Measurements from ENCODE around the gene TOR1B.
"Not testable (repeated sequence)": the region's sequence is repeated elsewhere in the genome, so short reads cannot be mapped to it uniquely, and the experiment has no call there.

Gene TOR1B

GRCh38 chr9:129762985-129763926 is 39.7 kb upstream of the TOR1B start:
- H3K9ac ChIP-seq (ENCODE audit: low read depth, low read length), result no peak overlapping the region
- H3K27me3 ChIP-seq (ENCODE audit: insufficient read depth, low read length), result no peaks in the 10 kb centered on the region
- H3K36me3 ChIP-seq (ENCODE audit: insufficient read depth, low read length), result no peaks in the 10 kb centered on the region
- no peaks in the 10 kb centered on the region for H3K9me3 ChIP-seq (ENCODE audit: insufficient read depth, low read depth, low read length)
- no peak overlapping the region for H3K27ac ChIP-seq (ENCODE audit: low read depth, low read length)
- no peaks in the 10 kb centered on the region for H3K4me1 ChIP-seq (ENCODE audit: insufficient read depth, low read length)
- 90% methylated on average over 13 of the region's 13 CpGs for WGBS
- no peak overlapping the region for H3K4me3 ChIP-seq (ENCODE audit: low read length)

- Histone ChIP-seq H3K9ac (ENCODE audit: low read depth, low read length) (no peak overlapping the region), H3K27me3 (ENCODE audit: insufficient read depth, low read length) (no peaks in the 10 kb centered on the region), H3K36me3 (ENCODE audit: insufficient read depth, low read length) (no peaks in the 10 kb centered on the region), H3K4me3 (ENCODE audit: low read length) (no peak overlapping the region), H3K4me1 (ENCODE audit: insufficient read depth, low read length) (no peaks in the 10 kb centered on the region), H3K27ac (ENCODE audit: low read depth, low read length) (no peak overlapping the region), H3K9me3 (ENCODE audit: insufficient read depth, low read depth, low read length) (no peaks in the 10 kb centered on the region)
- 83% methylated on average over 4 of the region's 4 CpGs for WGBS
Observed at GRCh38 chr9:129765764-129766317, 37.1 kb upstream of the TOR1B start.

GRCh38 chr9:129768486-129768885 is 34.5 kb upstream of the TOR1B start:
- Histone ChIP-seq H3K36me3 (ENCODE audit: insufficient read depth, low read length) (no peaks in the 10 kb centered on the region), H3K9ac (ENCODE audit: low read depth, low read length) (no peak overlapping the region), H3K4me1 (ENCODE audit: insufficient read depth, low read length) (no peaks in the 10 kb centered on the region), H3K4me3 (ENCODE audit: low read length) (no peak overlapping the region), H3K27me3 (ENCODE audit: insufficient read depth, low read length) (no peaks in the 10 kb centered on the region), H3K27ac (ENCODE audit: low read depth, low read length) (no peak overlapping the region), H3K9me3 (ENCODE audit: insufficient read depth, low read depth, low read length) (no peaks in the 10 kb centered on the region)
- 97% methylated on average over 6 of the region's 6 CpGs for WGBS

GRCh38 chr9:129769669-129770068 is 33.3 kb upstream of the TOR1B start:
- WGBS, result 94% methylated on average over 5 of the region's 5 CpGs
- Histone ChIP-seq H3K27ac (ENCODE audit: low read depth, low read length) (no peak overlapping the region), H3K4me1 (ENCODE audit: insufficient read depth, low read length) (no peaks in the 10 kb centered on the region), H3K4me3 (ENCODE audit: low read length) (no peak overlapping the region), H3K9ac (ENCODE audit: low read depth, low read length) (no peak overlapping the region), H3K36me3 (ENCODE audit: insufficient read depth, low read length) (no peaks in the 10 kb centered on the region), H3K9me3 (ENCODE audit: insufficient read depth, low read depth, low read length) (no peaks in the 10 kb centered on the region), H3K27me3 (ENCODE audit: insufficient read depth, low read length) (no peaks in the 10 kb centered on the region)

GRCh38 chr9:129770741-129771140 is 32.2 kb upstream of the TOR1B start:
- no peak overlapping the region for H3K27ac ChIP-seq (ENCODE audit: low read depth, low read length)
- no peak overlapping the region for H3K4me3 ChIP-seq (ENCODE audit: low read length)
- H3K9ac ChIP-seq (ENCODE audit: low read depth, low read length), result no peak overlapping the region
- H3K9me3 ChIP-seq (ENCODE audit: insufficient read depth, low read depth, low read length), result no peaks in the 10 kb centered on the region
- WGBS, result 89% methylated on average over 5 of the region's 5 CpGs
- no peaks in the 10 kb centered on the region for H3K36me3 ChIP-seq (ENCODE audit: insufficient read depth, low read length)
- no peaks in the 10 kb centered on the region for H3K4me1 ChIP-seq (ENCODE audit: insufficient read depth, low read length)
- H3K27me3 ChIP-seq (ENCODE audit: insufficient read depth, low read length), result no peaks in the 10 kb centered on the region

GRCh38 chr9:129773262-129774048 is 29.5 kb upstream of the TOR1B start:
- H3K36me3 ChIP-seq (ENCODE audit: insufficient read depth, low read length), result no peaks in the 10 kb centered on the region
- 82% methylated on average over 10 of the region's 10 CpGs for WGBS
- H3K9ac ChIP-seq (ENCODE audit: low read depth, low read length), result no peak overlapping the region
- H3K4me1 ChIP-seq (ENCODE audit: insufficient read depth, low read length), result peaks cover 7% of the 10 kb centered on the region
- no peak overlapping the region for H3K27ac ChIP-seq (ENCODE audit: low read depth, low read length)
- H3K27me3 ChIP-seq (ENCODE audit: insufficient read depth, low read length), result no peaks in the 10 kb centered on the region
- no peak overlapping the region for H3K4me3 ChIP-seq (ENCODE audit: low read length)
- no peaks in the 10 kb centered on the region for H3K9me3 ChIP-seq (ENCODE audit: insufficient read depth, low read depth, low read length)

GRCh38 chr9:129774791-129775447 is 28.1 kb upstream of the TOR1B start:
- 88% methylated on average over 20 of the region's 20 CpGs for WGBS
- Histone ChIP-seq H3K27ac (ENCODE audit: low read depth, low read length) (no peak overlapping the region), H3K9ac (ENCODE audit: low read depth, low read length) (no peak overlapping the region), H3K9me3 (ENCODE audit: insufficient read depth, low read depth, low read length) (no peaks in the 10 kb centered on the region), H3K4me3 (ENCODE audit: low read length) (no peak overlapping the region), H3K36me3 (ENCODE audit: insufficient read depth, low read length) (no peaks in the 10 kb centered on the region), H3K4me1 (ENCODE audit: insufficient read depth, low read length) (peaks cover 7% of the 10 kb centered on the region), H3K27me3 (ENCODE audit: insufficient read depth, low read length) (no peaks in the 10 kb centered on the region)

GRCh38 chr9:129775448-129775798 is 27.6 kb upstream of the TOR1B start:
- Histone ChIP-seq H3K9ac (ENCODE audit: low read depth, low read length) (no peak overlapping the region), H3K27me3 (ENCODE audit: insufficient read depth, low read length) (no peaks in the 10 kb centered on the region), H3K9me3 (ENCODE audit: insufficient read depth, low read depth, low read length) (no peaks in the 10 kb centered on the region), H3K4me3 (ENCODE audit: low read length) (no peak overlapping the region), H3K27ac (ENCODE audit: low read depth, low read length) (no peak overlapping the region), H3K4me1 (ENCODE audit: insufficient read depth, low read length) (peaks cover 7% of the 10 kb centered on the region), H3K36me3 (ENCODE audit: insufficient read depth, low read length) (no peaks in the 10 kb centered on the region)
- 91% methylated on average over 2 of the region's 2 CpGs for WGBS

- not testable (repeated sequence) for H3K4me1 ChIP-seq (ENCODE audit: insufficient read depth, low read length); H3K27me3 ChIP-seq (ENCODE audit: insufficient read depth, low read length); H3K9ac ChIP-seq (ENCODE audit: low read depth, low read length); H3K27ac ChIP-seq (ENCODE audit: low read depth, low read length); H3K9me3 ChIP-seq (ENCODE audit: insufficient read depth, low read depth, low read length); H3K36me3 ChIP-seq (ENCODE audit: insufficient read depth, low read length); H3K4me3 ChIP-seq (ENCODE audit: low read length)
- 91% methylated on average over 4 of the region's 4 CpGs for WGBS
Observed at GRCh38 chr9:129776096-129776495, 26.9 kb upstream of the TOR1B start.

GRCh38 chr9:129776566-129776937 is 26.4 kb upstream of the TOR1B start:
- H3K27me3 ChIP-seq (ENCODE audit: insufficient read depth, low read length), result no peaks in the 10 kb centered on the region
- no peaks in the 10 kb centered on the region for H3K36me3 ChIP-seq (ENCODE audit: insufficient read depth, low read length)
- no peak overlapping the region for H3K9ac ChIP-seq (ENCODE audit: low read depth, low read length)
- H3K27ac ChIP-seq (ENCODE audit: low read depth, low read length), result no peak overlapping the region
- WGBS, result 81% methylated on average over 8 of the region's 8 CpGs
- H3K4me1 ChIP-seq (ENCODE audit: insufficient read depth, low read length), result peaks cover 7% of the 10 kb centered on the region
- H3K9me3 ChIP-seq (ENCODE audit: insufficient read depth, low read depth, low read length), result no peaks in the 10 kb centered on the region
- H3K4me3 ChIP-seq (ENCODE audit: low read length), result no peak overlapping the region
